Measurements from ENCODE around the gene WWOX.

Gene WWOX

GRCh38 chr16:78142788-78143187 lies 43.3 kb downstream of the WWOX start:
- DNase-seq: no peak

GRCh38 chr16:78146807-78147206 lies 47.4 kb downstream of the WWOX start:
- no peak for DNase-seq

- DNase-seq: peak in 1 of 56 donors; percentile 1
Measured at GRCh38 chr16:78147911-78148401, 48.5 kb downstream of the WWOX start.

GRCh38 chr16:78150233-78150632 lies 50.8 kb downstream of the WWOX start:
- DNase-seq: no peak

GRCh38 chr16:78154729-78155461 lies 55.4 kb downstream of the WWOX start:
- no peak for DNase-seq

- no peak for DNase-seq
Measured at GRCh38 chr16:78155791-78156345, 56.4 kb downstream of the WWOX start.

GRCh38 chr16:78161023-78161729 lies 61.7 kb downstream of the WWOX start:
- DNase-seq: no peak

- no peak for DNase-seq
Measured at GRCh38 chr16:78163772-78164670, 64.6 kb downstream of the WWOX start.

GRCh38 chr16:78170494-78170933 lies 71.1 kb downstream of the WWOX start:
- DNase-seq: no peak

GRCh38 chr16:78175287-78175686 lies 75.8 kb downstream of the WWOX start:
- no peak for DNase-seq

- no peak for DNase-seq
Measured at GRCh38 chr16:78176435-78176834, 77.0 kb downstream of the WWOX start.

GRCh38 chr16:78177218-78177617 lies 77.8 kb downstream of the WWOX start:
- no peak for DNase-seq

GRCh38 chr16:78177987-78178386 lies 78.5 kb downstream of the WWOX start:
- DNase-seq: no peak

GRCh38 chr16:78179666-78180065 lies 80.2 kb downstream of the WWOX start:
- no peak for DNase-seq

GRCh38 chr16:78180349-78180748 lies 80.9 kb downstream of the WWOX start:
- no peak for DNase-seq

GRCh38 chr16:78183437-78184237 lies 84.2 kb downstream of the WWOX start:
- DNase-seq: peak in 23 of 56 donors; percentile 2 to 54 (median 21)

- no peak for DNase-seq
Measured at GRCh38 chr16:78184238-78185183, 85.1 kb downstream of the WWOX start.

- DNase-seq: no peak
Measured at GRCh38 chr16:78189121-78189520, 89.7 kb downstream of the WWOX start.
